Fibroblast of pulmonary artery (primary cell): ENCODE data around the gene CEP162.
"Not testable (repeated sequence)": the region's sequence is repeated elsewhere in the genome, so short reads cannot be mapped to it uniquely, and the experiment has no call there.

Experiments used
- DNase-seq: peaks from one replicate; pipeline ENCODE4 v3.0.0-alpha.2; 2010; ENCODE audit warnings: low read depth
- H3K4me3 ChIP-seq: replicated peaks from 2 replicates; pipeline ENCODE4 v1.5.1; 2011; ENCODE audit warnings: low read depth, mild to moderate bottlenecking, control low read depth, low read length, moderate library complexity
- CTCF ChIP-seq: IDR thresholded peaks from 2 replicates; pipeline ENCODE4 v1.5.1; 2011; ENCODE audit warnings: mild to moderate bottlenecking, control low read depth, low read length, inconsistent platforms; ENCODE audit errors: missing control alignments

The CEP162 gene

GRCh38 chr6:84227044-84227433, 404 bp downstream of the CEP162 start:
- peak overlapping the region; percentile 86 for H3K4me3 ChIP-seq
- peak; percentile 1 for DNase-seq
- TF ChIP-seq CTCF: no peak

GRCh38 chr6:84224251-84224650, 3.2 kb downstream of the CEP162 start:
- DNase-seq: no peak
- H3K4me3 ChIP-seq: no peak overlapping the region
- TF ChIP-seq CTCF: no peak

- H3K4me3 ChIP-seq: not testable (repeated sequence)
- peak; percentile 5 for DNase-seq
Measured at GRCh38 chr6:84223608-84224007, 3.8 kb downstream of the CEP162 start.

GRCh38 chr6:84222426-84222825, 5.0 kb downstream of the CEP162 start:
- no peak overlapping the region for H3K4me3 ChIP-seq
- no peak for DNase-seq
- no peak for TF ChIP-seq CTCF

- H3K4me3 ChIP-seq: no peak overlapping the region
- peak; percentile 44 for TF ChIP-seq CTCF
- peak; percentile 61 for DNase-seq
Measured at GRCh38 chr6:84220809-84221409, 6.5 kb downstream of the CEP162 start.

GRCh38 chr6:84218091-84218490, 9.4 kb downstream of the CEP162 start:
- no peak for TF ChIP-seq CTCF
- H3K4me3 ChIP-seq: no peak overlapping the region
- DNase-seq: no peak

- H3K4me3 ChIP-seq: no peak overlapping the region
- no peak for TF ChIP-seq CTCF
- no peak for DNase-seq
Measured at GRCh38 chr6:84213217-84213616, 14.2 kb downstream of the CEP162 start.
